Adrenal gland (tissue), 5 donors: ENCODE data around the gene HDAC1.

ENCODE experiments used
- CTCF ChIP-seq, 6 experiments: fragments of 450-650 bp in 4 of 6; fragments of 200-600 bp in 2 of 6; sonication (generic) in 1 of 6; IDR thresholded peaks; 1 replicate in 5 of 6; 2 replicates in 1 of 6; pipeline versions ENCODE4 v1.5.1 to v1.8.0; 2016 to 2021; ENCODE audit warnings: antibody characterized with exemption in 6 of 6, mild to moderate bottlenecking in 2 of 6, moderate library complexity in 1 of 6
- POLR2A ChIP-seq, 2 donors: fragments of 450-650 bp; IDR thresholded peaks; one replicate each; pipeline ENCODE4 v1.6.1; 2017; ENCODE audit warnings: antibody characterized with exemption in 2 of 2, mild to moderate bottlenecking in 2 of 2, moderate library complexity in 1 of 2
- donor health status: DM: no; HTN: no; CAD: no.

GRCh38 chr1:32265846-32266245 lies 26.0 kb upstream of the HDAC1 start:
- TF ChIP-seq CTCF (IDR thresholded peaks at IDR 0.05) (no peak), POLR2A (IDR thresholded peaks at IDR 0.05) (no peak)
